Neural cell (in vitro differentiated cells): ENCODE results near the gene ZC3H8. TPM values are rescaled to one million over a fixed set of nuclear protein-coding genes. Genes with fewer than 3 reads are reported as not detected.

Experiments used
- H2AFZ ChIP-seq: fragments of 200-600, 300-800 bp; sonication (generic), shearing (Covaris generic); 2 replicates; pipeline ENCODE4 v1.6.0; 2014; ENCODE audit warnings: low read depth, mild to moderate bottlenecking, antibody characterized with exemption, low read length, moderate library complexity
- H3F3A ChIP-seq: fragments of 200-600 bp; shearing (Covaris generic); 2 replicates; pipeline ENCODE4 v1.6.1; 2016; ENCODE audit warnings: mild to moderate bottlenecking, moderate library complexity, mixed read lengths, antibody characterized with exemption, low read length; ENCODE audit not compliant: insufficient read depth, poor library complexity, severe bottlenecking
- H3K27ac ChIP-seq: fragments of 200-600, 300-800 bp; sonication (generic), shearing (Covaris generic); 2 replicates; pipeline ENCODE4 v1.5.1; 2014; ENCODE audit warnings: mild to moderate bottlenecking, low read length, moderate library complexity
- H3K27me3 ChIP-seq: fragments of 300-800, 200-600 bp; sonication (generic), shearing (Covaris generic); 2 replicates; pipeline ENCODE4 v1.6.0; 2014; ENCODE audit warnings: mild to moderate bottlenecking, low read depth, low read length, moderate library complexity; ENCODE audit not compliant: insufficient read depth
- H3K36me3 ChIP-seq: fragments of 300-800, 200-600 bp; sonication (generic), shearing (Covaris generic); 2 replicates; pipeline ENCODE4 v1.5.1; 2014; ENCODE audit warnings: mild to moderate bottlenecking, antibody characterized with exemption, low read length, moderate library complexity; ENCODE audit not compliant: insufficient read depth
- H3K4me2 ChIP-seq: fragments of 300-800, 200-600 bp; sonication (generic), shearing (Covaris generic); 2 replicates; pipeline ENCODE4 v1.6.0; 2014; ENCODE audit warnings: mild to moderate bottlenecking, low read length
- H3K4me3 ChIP-seq: fragments of 300-800, 200-600 bp; sonication (generic), shearing (Covaris generic); 2 replicates; pipeline ENCODE4 v1.5.1; 2014; ENCODE audit warnings: mild to moderate bottlenecking, low read length, moderate library complexity
- H3K79me2 ChIP-seq: fragments of 200-600 bp; shearing (Covaris generic); replicated peaks from 2 replicates; pipeline ENCODE4 v1.6.0; 2014; ENCODE audit warnings: mild to moderate bottlenecking, low read length, moderate library complexity; ENCODE audit not compliant: insufficient read depth
- H3K9ac ChIP-seq: fragments of 300-800, 200-600 bp; sonication (generic), shearing (Covaris generic); 2 replicates; pipeline ENCODE4 v1.6.1; 2016; ENCODE audit warnings: mild to moderate bottlenecking, low read length, mixed read lengths
- H3K9me2 ChIP-seq: fragments of 200-600 bp; shearing (Covaris generic); 2 replicates; pipeline ENCODE4 v1.6.1; 2016; ENCODE audit warnings: mild to moderate bottlenecking, low read length, mixed read lengths; ENCODE audit not compliant: insufficient read depth
- H3K9me3 ChIP-seq: fragments of 200-600, 300-800 bp; sonication (generic), shearing (Covaris generic); 2 replicates; pipeline ENCODE4 v1.6.1; 2016; ENCODE audit warnings: mild to moderate bottlenecking, mixed run types, low read length, moderate library complexity, mixed read lengths
- H4K20me1 ChIP-seq: fragments of 200-600 bp; shearing (Covaris generic); 2 replicates; pipeline ENCODE4 v1.6.1; 2016; ENCODE audit warnings: mild to moderate bottlenecking, mixed run types; ENCODE audit not compliant: insufficient read depth
- EZH2 ChIP-seq: fragments of 200-600, 300-800 bp; shearing (Covaris generic), sonication (generic); IDR thresholded peaks from 2 replicates; pipeline ENCODE4 v1.6.1; 2014; ENCODE audit warnings: antibody characterized with exemption, low read length, borderline replicate concordance, mild to moderate bottlenecking; ENCODE audit not compliant: insufficient read depth, poor library complexity, severe bottlenecking
- MXI1 ChIP-seq: fragments of 450-650 bp; conservative IDR thresholded peaks from 2 replicates; pipeline ENCODE4 v1.6.1; 2014; ENCODE audit warnings: antibody characterized with exemption, mild to moderate bottlenecking; ENCODE audit not compliant: poor library complexity, severe bottlenecking
- POLR2AphosphoS5 ChIP-seq: IDR thresholded peaks from 2 replicates; pipeline ENCODE4 v1.6.1; 2012
- REST ChIP-seq: IDR thresholded peaks from 2 replicates; pipeline ENCODE4 v1.6.1; 2012; ENCODE audit warnings: borderline replicate concordance
- SMC3 ChIP-seq: fragments of 450-650 bp; conservative IDR thresholded peaks from 2 replicates; pipeline ENCODE4 v1.6.1; 2014; ENCODE audit warnings: antibody characterized with exemption, mild to moderate bottlenecking, moderate library complexity; ENCODE audit not compliant: poor library complexity
- TAF1 ChIP-seq: IDR thresholded peaks from 2 replicates; pipeline ENCODE4 v1.6.1; 2012; ENCODE audit warnings: low read depth
- polyA plus RNA-seq: library from polyadenylated mRNA; depleted of rRNA; stranded (reverse); fragments of >200 nt; gene quantifications from 2 replicates; pipeline ENCODE4 v1.2.3, GENCODE V29; 2014
- TF ChIP-seq, protein P1 (sequence below): fragments of 450-650 bp; IDR thresholded peaks from 2 replicates; pipeline ENCODE4 v1.5.1; 2014; ENCODE audit warnings: antibody characterized with exemption, mild to moderate bottlenecking, moderate library complexity; ENCODE audit not compliant: poor library complexity, severe bottlenecking

The ZC3H8 gene
- polyA plus RNA-seq, 1 donor from 2014 or later = 26.5 TPM

- Histone ChIP-seq H3K4me2 (no peak overlapping the region), H3K4me3 (no peak overlapping the region), H3F3A (no peaks in the 10 kb centered on the region), H3K36me3 (no peaks in the 10 kb centered on the region), H4K20me1 (no peaks in the 10 kb centered on the region), H3K9ac (no peak overlapping the region), H3K27ac (no peak overlapping the region), H3K79me2 (no peaks in the 10 kb centered on the region), H2AFZ (no peak overlapping the region), H3K9me2 (no peaks in the 10 kb centered on the region), H3K9me3 (no peaks in the 10 kb centered on the region), H3K27me3 (no peaks in the 10 kb centered on the region)
- TF ChIP-seq POLR2AphosphoS5 (no peak), SMC3 (no peak), REST (no peak)
- TF ChIP-seq, protein P1, sequence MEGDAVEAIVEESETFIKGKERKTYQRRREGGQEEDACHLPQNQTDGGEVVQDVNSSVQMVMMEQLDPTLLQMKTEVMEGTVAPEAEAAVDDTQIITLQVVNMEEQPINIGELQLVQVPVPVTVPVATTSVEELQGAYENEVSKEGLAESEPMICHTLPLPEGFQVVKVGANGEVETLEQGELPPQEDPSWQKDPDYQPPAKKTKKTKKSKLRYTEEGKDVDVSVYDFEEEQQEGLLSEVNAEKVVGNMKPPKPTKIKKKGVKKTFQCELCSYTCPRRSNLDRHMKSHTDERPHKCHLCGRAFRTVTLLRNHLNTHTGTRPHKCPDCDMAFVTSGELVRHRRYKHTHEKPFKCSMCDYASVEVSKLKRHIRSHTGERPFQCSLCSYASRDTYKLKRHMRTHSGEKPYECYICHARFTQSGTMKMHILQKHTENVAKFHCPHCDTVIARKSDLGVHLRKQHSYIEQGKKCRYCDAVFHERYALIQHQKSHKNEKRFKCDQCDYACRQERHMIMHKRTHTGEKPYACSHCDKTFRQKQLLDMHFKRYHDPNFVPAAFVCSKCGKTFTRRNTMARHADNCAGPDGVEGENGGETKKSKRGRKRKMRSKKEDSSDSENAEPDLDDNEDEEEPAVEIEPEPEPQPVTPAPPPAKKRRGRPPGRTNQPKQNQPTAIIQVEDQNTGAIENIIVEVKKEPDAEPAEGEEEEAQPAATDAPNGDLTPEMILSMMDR = no peak
These were observed 91.3 kb downstream of the ZC3H8 start for GRCh38 chr2:112163541-112163981.

DNA sequence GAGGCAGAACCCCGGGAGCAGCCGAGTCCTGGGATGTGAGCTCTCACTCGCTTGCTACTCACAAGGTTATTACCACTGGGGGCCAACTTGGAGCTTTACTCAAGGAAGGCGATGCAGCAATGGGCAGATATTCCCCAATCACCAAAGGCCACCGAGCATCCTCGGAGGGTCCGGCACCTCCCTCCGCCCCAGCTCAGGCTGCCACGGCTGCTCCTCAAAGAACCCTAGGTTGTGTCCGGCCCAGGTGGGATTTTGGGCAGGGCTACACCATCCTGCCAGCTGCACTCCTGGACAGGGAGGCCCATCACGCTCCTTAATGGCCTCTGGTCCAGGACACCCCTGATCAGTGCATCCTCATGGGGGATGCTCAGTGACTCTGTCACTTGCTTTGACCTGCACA, 91.9 kb downstream of the ZC3H8 start:
- Histone ChIP-seq H3K36me3 (no peaks in the 10 kb centered on the region), H3K9me2 (no peaks in the 10 kb centered on the region), H3K4me2 (no peak overlapping the region), H3K4me3 (no peak overlapping the region), H2AFZ (no peak overlapping the region), H3K79me2 (no peaks in the 10 kb centered on the region), H3K27ac (no peak overlapping the region), H4K20me1 (no peaks in the 10 kb centered on the region), H3F3A (no peaks in the 10 kb centered on the region), H3K27me3 (no peaks in the 10 kb centered on the region), H3K9ac (no peak overlapping the region), H3K9me3 (no peaks in the 10 kb centered on the region)
- TF ChIP-seq POLR2AphosphoS5 (no peak), EZH2 (no peak), MXI1 (no peak), TAF1 (no peak)
- TF ChIP-seq, protein P1 = no peak
